H9 (cell line): ENCODE results near the gene LIMS2. TPM values are rescaled to one million over a fixed set of nuclear protein-coding genes. Genes with fewer than 3 reads are reported as not detected.

Experiments used
- DNase-seq: peaks from one replicate; pipeline ENCODE4 v3.0.0-alpha.2; 2017
- H2AFZ ChIP-seq: one replicate; pipeline ENCODE4 v1.6.1; 2013; ENCODE audit warnings: mild to moderate bottlenecking, low read length, control low read depth, moderate library complexity
- H2AK5ac ChIP-seq: 2 replicates; pipeline ENCODE4 v1.6.1; 2013; ENCODE audit warnings: low read length, control low read depth, mixed read lengths; ENCODE audit not compliant: insufficient read length
- H2BK120ac ChIP-seq: one replicate; pipeline ENCODE4 v1.6.1; 2013; ENCODE audit warnings: low read depth, mild to moderate bottlenecking, low read length, control low read depth, inconsistent platforms; ENCODE audit not compliant: poor library complexity, severe bottlenecking
- H2BK12ac ChIP-seq: 2 replicates; pipeline ENCODE4 v1.6.1; 2013; ENCODE audit warnings: low read length, control low read depth, mixed read lengths, low read depth; ENCODE audit not compliant: insufficient read length
- H2BK15ac ChIP-seq: 2 replicates; pipeline ENCODE4 v1.6.1; 2013; ENCODE audit warnings: low read depth, low read length, control low read depth
- H2BK20ac ChIP-seq: one replicate; pipeline ENCODE4 v1.6.1; 2013; ENCODE audit warnings: low read depth, mild to moderate bottlenecking, low read length, control low read depth, inconsistent platforms; ENCODE audit not compliant: poor library complexity, severe bottlenecking
- H2BK5ac ChIP-seq: 2 replicates; pipeline ENCODE4 v1.6.1; 2013; ENCODE audit warnings: low read length, control low read depth, mixed read lengths; ENCODE audit not compliant: insufficient read length
- H3K14ac ChIP-seq: 2 replicates; pipeline ENCODE4 v1.6.1; 2013; ENCODE audit warnings: low read length, control low read depth; ENCODE audit not compliant: insufficient read depth
- H3K18ac ChIP-seq: 2 replicates; pipeline ENCODE4 v1.6.1; 2013; ENCODE audit warnings: low read depth, mild to moderate bottlenecking, mixed read lengths, low read length, control low read depth; ENCODE audit not compliant: insufficient read length
- H3K23ac ChIP-seq: 2 replicates; pipeline ENCODE4 v1.6.1; 2013; ENCODE audit warnings: low read length, control low read depth, mixed read lengths, low read depth; ENCODE audit not compliant: insufficient read length
- H3K23me2 ChIP-seq: 2 replicates; pipeline ENCODE4 v1.6.1; 2013; ENCODE audit warnings: low read depth, mild to moderate bottlenecking, mixed read lengths, low read length, control low read depth; ENCODE audit not compliant: insufficient read length, poor library complexity, severe bottlenecking
- H3K27ac ChIP-seq: 2 replicates; pipeline ENCODE4 v1.5.1; 2013; ENCODE audit warnings: low read length, control low read depth, mixed read lengths, low read depth; ENCODE audit not compliant: insufficient read length
- H3K27me3 ChIP-seq: 2 replicates; pipeline ENCODE4 v1.6.1; 2013; ENCODE audit warnings: low read length, control low read depth, inconsistent platforms; ENCODE audit not compliant: insufficient read depth
- H3K4ac ChIP-seq: 2 replicates; pipeline ENCODE4 v1.6.1; 2013; ENCODE audit warnings: low read depth, mild to moderate bottlenecking, control low read depth, inconsistent platforms, low read length, moderate library complexity
- H3K4me1 ChIP-seq: 2 replicates; pipeline ENCODE4 v1.6.1; 2013; ENCODE audit warnings: low read length, control low read depth, inconsistent platforms; ENCODE audit not compliant: insufficient read depth
- H3K4me2 ChIP-seq: 2 replicates; pipeline ENCODE4 v1.6.1; 2013; ENCODE audit warnings: low read length, control low read depth, mixed read lengths; ENCODE audit not compliant: insufficient read length, insufficient read depth
- H3K56ac ChIP-seq: 2 replicates; pipeline ENCODE4 v1.6.1; 2013; ENCODE audit warnings: low read depth, mild to moderate bottlenecking, mixed read lengths, low read length, control low read depth; ENCODE audit not compliant: insufficient read length
- H3K79me1 ChIP-seq: 2 replicates; pipeline ENCODE4 v1.6.1; 2013; ENCODE audit warnings: low read depth, mild to moderate bottlenecking, moderate library complexity, low read length, control low read depth, inconsistent platforms; ENCODE audit not compliant: insufficient read depth, poor library complexity, severe bottlenecking
- H3K79me2 ChIP-seq: 2 replicates; pipeline ENCODE4 v1.6.1; 2013; ENCODE audit warnings: low read length, control low read depth, inconsistent platforms; ENCODE audit not compliant: insufficient read depth
- H3K9ac ChIP-seq: 2 replicates; pipeline ENCODE4 v1.6.1; 2013; ENCODE audit warnings: low read length, control low read depth, mixed read lengths; ENCODE audit not compliant: insufficient read length; ENCODE audit errors: extremely low read depth
- H3K9me3 ChIP-seq: one replicate; pipeline ENCODE4 v1.6.1; 2013; ENCODE audit warnings: low read depth, low read length, inconsistent platforms; ENCODE audit not compliant: control insufficient read depth
- H3T11ph ChIP-seq: one replicate; pipeline ENCODE4 v1.6.1; 2013; ENCODE audit warnings: mild to moderate bottlenecking, low read length, control low read depth, inconsistent platforms
- H4K20me1 ChIP-seq: one replicate; pipeline ENCODE4 v1.6.1; 2013; ENCODE audit not compliant: control insufficient read depth, insufficient read length, insufficient read depth
- H4K5ac ChIP-seq: 2 replicates; pipeline ENCODE4 v1.6.1; 2013; ENCODE audit warnings: low read depth, mild to moderate bottlenecking, mixed read lengths, low read length, control low read depth; ENCODE audit not compliant: insufficient read length
- H4K8ac ChIP-seq: replicated peaks from 2 replicates; pipeline ENCODE4 v1.6.1; 2013; ENCODE audit warnings: low read length, control low read depth, mixed read lengths, low read depth; ENCODE audit not compliant: insufficient read length
- H4K91ac ChIP-seq: 2 replicates; pipeline ENCODE4 v1.6.1; 2013; ENCODE audit warnings: low read depth, mild to moderate bottlenecking, moderate library complexity, mixed read lengths, low read length, control low read depth; ENCODE audit not compliant: insufficient read length
- H3K27ac Mint-ChIP-seq, 3 experiments: 2 replicates in 2 of 3; 3 replicates in 1 of 3; pipeline ENCODE4 v1.8.0; 2020 to 2021; ENCODE audit warnings: mixed read lengths in 3 of 3, mild to moderate bottlenecking in 1 of 3, moderate library complexity in 1 of 3
- H3K27me3 Mint-ChIP-seq: 2 replicates; pipeline ENCODE4 v1.8.0; 2021; ENCODE audit warnings: low read depth, mild to moderate bottlenecking, moderate library complexity, mixed read lengths
- H3K36me3 Mint-ChIP-seq, 3 experiments: 2 replicates in 2 of 3; 3 replicates in 1 of 3; pipeline ENCODE4 v1.8.0; 2020 to 2021; ENCODE audit warnings: low read depth in 3 of 3, mixed read lengths in 3 of 3; ENCODE audit not compliant: insufficient read depth in 1 of 3
- H3K4me1 Mint-ChIP-seq, 2 experiments: 2 replicates each; pipeline ENCODE4 v1.8.0; 2020; ENCODE audit warnings: mixed read lengths in 2 of 2
- H3K4me3 Mint-ChIP-seq, 2 experiments: 2 replicates in 1 of 2; 3 replicates in 1 of 2; pipeline ENCODE4 v1.8.0; 2020 to 2021; ENCODE audit warnings: mild to moderate bottlenecking in 2 of 2, mixed read lengths in 2 of 2, moderate library complexity in 1 of 2
- H3K9me3 Mint-ChIP-seq, 2 experiments: 2 replicates in 1 of 2; 3 replicates in 1 of 2; pipeline ENCODE4 v1.8.0; 2020; ENCODE audit warnings: mild to moderate bottlenecking in 2 of 2, mixed read lengths in 2 of 2, moderate library complexity in 1 of 2
- CTCF ChIP-seq: fragments of 200-600 bp; sonication (generic); conservative IDR thresholded peaks from 3 replicates; pipeline ENCODE4 v1.8.0; 2021; ENCODE audit warnings: antibody characterized with exemption, mild to moderate bottlenecking
- WGBS: extraction: QIAGEN DNeasy Blood & Tissue Kit; methylation state at CpG from one replicate; pipeline ENCODE4 v1.1.7; 2013; ENCODE audit warnings: missing lambda C conversion rate, low lambda C conversion rate, mixed read lengths; ENCODE audit not compliant: insufficient read length; ENCODE audit errors: extremely low coverage; 5-methylcytosine and 5-hydroxymethylcytosine counted together
- total RNA-seq: library from RNA; stranded (reverse); gene quantifications from 2 replicates; pipeline ENCODE4 v1.2.1, GENCODE V29; 2021

Gene LIMS2
- total RNA-seq, 1 experiment from 2014 or later, result 5.9 TPM

- H3K23me2 ChIP-seq, result no peaks in the 10 kb centered on the region
- TF ChIP-seq CTCF, result no peak
- peaks cover 4% of the 10 kb centered on the region for H3K27me3 Mint-ChIP-seq
- no peak overlapping the region for H3K27ac ChIP-seq
- H4K91ac ChIP-seq, result no peak overlapping the region
- no peaks in the 10 kb centered on the region for H4K20me1 ChIP-seq
- no peak overlapping the region for H3T11ph ChIP-seq
- H3K9me3 ChIP-seq, result no peaks in the 10 kb centered on the region
- H3K9me3 Mint-ChIP-seq, result no peaks in the 10 kb centered on the region
- no peak overlapping the region; a peak in 1 of 5 replicates for H3K4me3 Mint-ChIP-seq
- H3K18ac ChIP-seq, result no peak overlapping the region
- no peak overlapping the region for H2BK12ac ChIP-seq
- H3K27ac Mint-ChIP-seq, result peak overlapping the region in 2 of 3 experiments; percentile 66 to 73; a peak in 2 of 7 replicates
- peaks cover 0 to 4% of the 10 kb centered on the region in 2 experiments; a peak in 2 of 4 replicates for H3K4me1 Mint-ChIP-seq
- no peak overlapping the region for H3K56ac ChIP-seq
- peak; percentile 23 for DNase-seq
- no peak overlapping the region for H3K9ac ChIP-seq
- no peak overlapping the region for H2AFZ ChIP-seq
- no peak overlapping the region; the same call in 1 of the 2 replicates for H3K14ac ChIP-seq
- H2AK5ac ChIP-seq, result no peak overlapping the region
- no peaks in the 10 kb centered on the region for H3K27me3 ChIP-seq
- H3K79me1 ChIP-seq, result no peaks in the 10 kb centered on the region
- H3K79me2 ChIP-seq, result no peaks in the 10 kb centered on the region
- no peak overlapping the region for H4K8ac ChIP-seq
- no peak overlapping the region for H2BK20ac ChIP-seq
- WGBS, result no CpG with 5 or more reads among the region's 38 CpGs
- no peak overlapping the region for H2BK5ac ChIP-seq
- no peaks in the 10 kb centered on the region for H3K4me1 ChIP-seq
- H4K5ac ChIP-seq, result no peak overlapping the region
- no peak overlapping the region for H2BK120ac ChIP-seq
- no peak overlapping the region for H3K4ac ChIP-seq
- H2BK15ac ChIP-seq, result no peak overlapping the region
- H3K36me3 Mint-ChIP-seq, result no peaks in the 10 kb centered on the region; a peak in 1 of 7 replicates
- H3K23ac ChIP-seq, result no peak overlapping the region
- no peak overlapping the region for H3K4me2 ChIP-seq
Observed at GRCh38 chr2:127623388-127624319, 51.7 kb downstream of the LIMS2 start.
